Measurements from ENCODE around the gene CNTN5.

CNTN5 gene

DNA sequence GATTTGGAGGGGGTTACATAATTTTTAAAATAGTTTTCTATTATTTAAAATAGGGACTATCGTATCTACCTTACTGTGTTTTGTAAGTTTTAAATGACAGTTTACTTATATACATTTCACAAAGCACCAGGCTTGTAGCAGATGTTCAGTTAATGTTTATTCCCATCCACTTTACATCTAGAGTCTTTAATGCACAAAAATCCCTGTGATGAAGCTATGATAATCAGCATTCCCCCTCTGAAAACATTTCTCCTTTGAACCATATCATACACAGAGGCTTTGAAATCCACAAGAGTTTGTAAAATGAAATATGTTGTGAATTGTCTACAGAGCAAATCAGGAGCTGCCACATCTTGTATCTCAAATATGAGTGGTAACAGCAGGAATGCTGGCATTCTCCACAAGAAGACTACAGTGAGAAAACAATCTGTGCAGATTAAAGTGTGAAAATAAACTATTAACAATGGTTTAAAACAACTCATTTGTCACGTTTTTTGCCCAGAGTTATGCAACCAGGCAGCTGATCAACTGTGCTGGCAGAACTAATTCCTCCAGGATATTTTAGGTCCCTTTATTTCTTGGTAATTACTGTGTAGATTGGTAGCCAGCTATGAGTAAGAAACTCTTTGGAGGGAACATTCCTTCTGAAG is 967.2 kb downstream of the CNTN5 start:
- DNase-seq = no peak

DNA sequence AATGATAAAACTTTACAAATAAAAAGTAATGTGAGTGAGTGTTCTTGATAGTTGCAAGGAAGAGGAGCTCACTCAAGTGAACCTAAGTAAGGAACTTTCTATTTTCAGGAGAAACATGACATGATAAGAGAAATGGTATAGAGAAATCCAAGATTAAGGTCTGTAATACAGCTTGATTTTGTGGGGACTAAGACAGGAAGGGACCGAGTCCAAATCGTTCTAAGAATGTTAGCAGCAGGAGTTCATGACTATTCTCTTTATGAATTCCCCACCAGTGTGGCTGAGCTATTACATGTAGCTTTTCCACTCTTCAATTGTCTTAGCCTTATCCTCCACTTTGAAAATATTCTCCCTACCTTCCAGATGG is 967.7 kb downstream of the CNTN5 start:
- DNase-seq = no peak

DNA sequence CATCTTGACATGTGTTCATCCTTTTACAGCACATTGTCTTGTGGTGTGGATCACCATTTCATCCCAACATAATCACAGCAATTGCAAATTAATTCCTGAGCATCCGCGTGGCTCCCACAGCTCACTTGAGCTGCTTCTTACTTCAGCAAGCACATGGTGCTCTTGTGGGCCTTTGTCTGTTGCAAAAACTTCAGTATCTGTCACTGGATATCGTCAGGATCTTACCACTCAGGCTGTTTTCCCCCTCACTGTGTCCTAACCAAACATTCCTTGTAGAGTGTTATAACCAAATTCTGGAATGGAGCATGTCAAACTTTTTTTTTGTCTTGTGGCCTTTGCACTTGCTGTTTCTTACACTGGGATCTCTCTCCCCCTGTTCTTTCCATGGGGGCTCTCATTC is 983.2 kb downstream of the CNTN5 start:
- no peak for DNase-seq

DNA sequence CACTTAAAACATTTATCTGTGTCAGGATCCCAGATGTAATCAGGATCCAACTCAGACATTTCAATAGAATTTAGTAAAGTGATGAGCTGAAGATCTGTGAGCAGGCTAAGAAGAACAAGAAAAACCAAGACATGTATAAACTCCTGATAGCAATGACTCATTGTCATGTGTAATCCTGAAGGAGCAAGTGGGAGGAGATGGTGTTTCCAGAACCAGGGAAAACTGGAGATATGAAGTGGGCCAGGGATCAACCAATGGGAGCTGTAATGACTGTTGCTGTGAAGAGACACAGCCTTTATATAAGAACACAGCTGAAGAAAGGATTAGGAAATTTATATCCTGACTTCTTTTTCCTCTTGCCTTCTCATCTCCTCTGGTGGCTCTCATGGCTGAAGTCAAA is 983.8 kb downstream of the CNTN5 start:
- DNase-seq = no peak

DNA sequence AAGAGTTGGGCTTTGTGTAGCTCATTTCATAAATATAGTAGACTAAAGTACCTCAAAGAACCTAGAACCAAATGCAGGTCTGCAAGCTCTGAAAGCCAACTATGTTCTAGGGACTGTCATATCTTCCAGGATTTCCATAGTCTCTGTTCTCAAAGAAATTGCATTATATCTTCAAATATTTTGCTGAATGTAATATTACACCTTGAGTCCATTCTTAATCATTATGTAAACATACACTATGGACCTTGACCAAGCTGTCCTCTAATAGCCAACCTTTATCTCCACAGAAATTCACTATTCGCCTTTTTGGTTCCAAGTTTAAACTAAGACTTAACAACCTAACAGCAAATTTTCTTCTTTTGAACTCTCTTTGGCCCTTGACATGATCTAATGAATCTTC is 987.7 kb downstream of the CNTN5 start:
- DNase-seq = no peak

DNA sequence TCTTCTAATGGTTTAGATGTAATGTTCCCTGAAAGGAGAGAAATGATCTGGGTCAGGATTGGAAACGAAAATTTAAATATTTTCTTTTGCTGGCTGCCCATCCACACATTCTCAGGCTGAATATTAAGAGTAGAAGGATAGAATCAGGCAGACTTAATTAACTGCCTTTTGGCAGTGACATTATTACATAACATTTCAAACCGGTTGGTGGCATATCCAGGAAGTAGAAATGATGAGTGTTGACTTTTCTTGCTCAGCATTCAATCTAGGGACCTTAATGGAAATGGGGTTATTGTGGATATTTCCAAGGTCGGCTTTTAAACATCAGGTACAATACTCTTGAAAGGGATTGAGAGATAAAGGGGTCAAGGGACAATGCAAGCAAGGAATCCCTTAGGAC is 989.0 kb downstream of the CNTN5 start:
- no peak for DNase-seq

DNA sequence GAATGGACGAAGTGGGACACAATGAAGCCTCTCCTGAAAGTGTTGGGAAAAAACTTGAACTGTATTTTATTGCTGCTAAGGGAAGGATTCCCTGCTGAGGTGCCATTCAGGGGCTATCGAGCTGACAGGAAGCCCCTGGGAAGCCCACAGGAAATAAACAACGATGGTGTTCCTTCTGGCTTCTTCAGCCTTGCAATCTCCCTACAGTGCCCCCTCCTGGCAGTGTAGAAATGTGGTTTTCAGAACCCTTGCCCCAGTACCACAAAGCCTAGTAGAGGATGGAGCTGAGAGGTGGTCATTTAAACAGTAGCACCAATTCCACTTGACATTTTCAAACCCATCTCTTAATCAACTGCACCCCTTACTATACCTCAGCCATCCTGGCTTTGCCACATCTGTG is 989.6 kb downstream of the CNTN5 start:
- no peak for DNase-seq

DNA sequence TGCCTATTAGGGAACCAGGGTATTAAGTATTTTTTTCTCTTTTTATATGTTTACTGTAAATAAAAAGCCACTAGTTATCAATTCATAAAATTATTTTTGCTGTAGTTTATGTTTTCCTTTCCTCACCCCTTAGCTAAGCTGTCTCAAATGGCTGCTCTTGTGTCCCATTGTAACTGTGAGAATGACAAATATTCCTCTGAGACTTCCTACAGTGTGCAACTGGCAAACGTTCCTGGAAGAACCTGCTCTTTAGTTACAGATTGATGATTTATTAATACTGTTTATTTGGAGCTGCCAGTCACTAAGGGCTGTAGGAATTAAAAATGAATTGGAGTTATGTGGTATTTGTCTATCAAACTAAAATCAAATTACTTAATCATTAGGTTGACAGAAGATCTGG is 990.9 kb downstream of the CNTN5 start:
- DNase-seq = no peak

DNA sequence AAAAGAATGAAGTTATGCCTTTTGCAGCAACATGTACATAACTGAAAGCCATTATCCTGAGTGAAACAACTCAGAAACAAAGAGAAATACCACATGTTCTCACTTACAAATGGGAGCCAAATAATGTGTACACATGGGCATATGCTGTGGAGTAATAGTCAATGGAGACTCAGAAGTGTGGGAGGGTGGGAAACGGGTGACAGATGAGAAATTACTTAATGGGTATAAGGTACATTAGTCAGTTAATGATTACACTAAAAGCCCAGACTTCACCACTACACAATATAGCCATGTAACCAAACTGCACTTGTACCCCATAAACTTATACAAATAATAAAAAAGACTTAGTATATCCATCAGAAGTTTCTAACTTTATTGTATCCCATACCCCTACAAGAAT is 992.3 kb downstream of the CNTN5 start:
- no peak for DNase-seq

DNA sequence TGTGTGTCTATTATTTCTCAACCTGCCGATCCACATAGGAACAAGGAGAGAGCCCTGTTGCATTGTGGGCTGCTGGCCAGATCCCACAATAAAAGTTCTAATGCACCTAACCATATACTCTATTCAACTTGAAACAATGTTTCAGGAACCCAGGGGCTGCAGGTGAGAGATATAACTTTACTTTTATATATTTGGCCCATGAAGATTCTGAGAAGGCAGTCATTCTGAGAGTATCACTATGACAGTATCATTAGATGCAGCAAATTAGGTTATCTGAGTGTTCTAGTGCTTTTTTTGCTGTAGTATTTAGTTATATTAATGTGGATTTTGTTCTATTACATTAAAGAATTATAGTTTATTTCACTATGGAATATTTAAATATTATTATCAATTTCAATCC is 1011.2 kb downstream of the CNTN5 start:
- no peak for DNase-seq

DNA sequence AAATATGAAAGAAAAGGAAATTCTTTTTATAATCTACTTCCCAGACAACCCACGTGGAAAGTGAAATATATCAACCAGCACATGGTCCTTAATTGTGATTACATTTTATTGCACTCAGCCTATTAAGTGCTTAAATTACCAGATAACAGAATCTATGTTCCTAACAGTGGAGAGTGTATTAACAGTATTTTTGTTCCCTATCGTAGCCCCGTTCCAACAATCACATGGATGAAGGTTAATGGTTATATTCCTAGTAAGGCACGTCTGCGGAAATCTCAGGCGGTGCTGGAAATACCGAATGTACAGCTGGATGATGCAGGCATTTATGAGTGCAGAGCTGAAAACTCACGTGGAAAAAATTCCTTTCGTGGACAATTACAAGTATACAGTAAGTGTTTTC is 1040.3 kb downstream of the CNTN5 start:
- no peak for DNase-seq

DNA sequence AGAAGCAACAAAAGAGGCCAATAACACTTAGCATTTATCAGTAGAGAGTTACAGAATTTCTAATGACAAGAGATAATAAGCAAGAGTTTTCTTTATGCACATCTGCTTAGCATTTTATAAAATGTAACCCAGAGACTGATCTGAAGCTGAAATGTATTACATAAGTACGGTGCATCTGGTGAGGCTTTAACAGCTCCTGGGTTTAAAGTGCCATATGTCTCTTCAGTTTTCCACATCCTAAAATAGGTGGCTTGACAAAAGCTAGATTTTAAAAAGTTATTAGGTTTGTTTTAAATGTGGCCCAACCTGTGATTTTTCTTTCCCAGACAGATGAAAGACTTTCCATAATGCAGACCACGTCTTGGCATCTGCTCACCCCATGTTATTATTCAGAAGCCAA is 1045.7 kb downstream of the CNTN5 start:
- DNase-seq = no peak

DNA sequence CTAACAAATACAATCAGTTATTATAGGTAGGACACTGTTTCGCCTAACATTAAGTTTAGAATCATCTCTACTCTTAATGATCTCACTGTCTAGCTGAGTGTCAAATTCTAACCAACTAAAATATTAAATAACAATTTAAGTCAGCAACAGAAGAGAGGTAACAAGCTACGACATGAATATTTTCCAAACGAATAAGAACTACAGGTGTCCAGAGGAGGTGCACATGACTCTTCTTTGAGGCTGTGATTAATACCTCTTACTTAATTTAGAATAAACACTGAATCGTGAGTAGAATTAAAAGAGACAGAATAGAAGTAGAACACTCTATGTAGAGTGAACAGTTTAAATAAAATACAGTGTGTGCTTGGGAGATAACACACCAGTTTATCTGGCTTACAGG is 1047.4 kb downstream of the CNTN5 start:
- no peak for DNase-seq

DNA sequence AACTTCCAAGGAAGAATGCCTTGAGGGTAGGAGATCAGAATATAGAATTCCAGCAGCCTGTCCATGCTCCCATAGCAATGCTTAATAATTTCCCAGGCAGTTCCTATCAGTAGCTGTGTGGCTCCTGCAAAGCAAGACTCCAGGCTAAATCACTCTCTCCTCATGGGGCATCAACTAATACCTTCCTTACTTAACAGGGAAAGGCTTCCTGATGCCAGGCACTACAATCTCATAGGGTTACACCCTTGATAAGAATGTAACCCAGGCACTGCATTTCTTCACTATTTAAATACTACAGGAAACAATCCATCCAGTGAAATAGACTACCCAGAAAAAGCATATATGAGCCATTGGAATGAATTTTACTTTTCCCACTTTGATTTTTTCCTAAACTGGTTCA is 1051.4 kb downstream of the CNTN5 start:
- no peak for DNase-seq

DNA sequence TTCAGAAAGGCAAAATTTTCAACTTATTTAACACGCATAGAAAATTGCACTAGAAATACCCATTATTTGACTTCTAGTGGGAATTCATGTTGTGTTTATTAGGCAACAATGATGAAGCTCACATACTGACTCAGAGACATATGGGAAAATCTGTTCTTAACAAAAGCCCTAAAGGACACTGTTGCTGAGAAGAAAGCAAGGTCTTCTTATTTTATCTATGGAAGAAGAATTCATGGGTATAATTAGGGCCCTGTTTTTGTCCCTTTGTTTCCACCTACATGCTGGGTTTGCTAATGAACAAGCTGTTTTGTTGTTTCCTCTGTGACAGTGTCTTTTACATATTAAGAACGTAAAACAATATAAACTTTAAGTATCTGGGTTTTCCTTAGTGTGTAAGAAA is 1059.6 kb downstream of the CNTN5 start:
- DNase-seq = no peak

DNA sequence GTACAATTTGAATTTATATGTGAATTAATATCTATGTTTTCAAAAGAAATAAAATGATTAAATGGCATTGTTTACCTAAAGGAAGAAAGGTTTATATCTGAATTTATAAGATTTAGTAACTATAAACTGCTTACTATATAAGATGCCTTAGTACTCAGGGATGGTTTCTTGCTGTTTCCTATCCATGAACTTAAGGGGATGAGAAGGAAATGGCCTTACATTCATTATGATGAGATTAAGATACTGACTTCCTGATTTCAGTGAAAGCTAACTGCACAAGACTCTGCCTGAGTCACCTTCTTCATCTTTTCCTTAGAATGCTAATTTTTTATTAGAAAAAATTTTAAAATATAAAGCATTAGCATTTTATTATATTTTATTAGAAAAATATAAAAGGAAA is 1060.1 kb downstream of the CNTN5 start:
- no peak for DNase-seq

DNA sequence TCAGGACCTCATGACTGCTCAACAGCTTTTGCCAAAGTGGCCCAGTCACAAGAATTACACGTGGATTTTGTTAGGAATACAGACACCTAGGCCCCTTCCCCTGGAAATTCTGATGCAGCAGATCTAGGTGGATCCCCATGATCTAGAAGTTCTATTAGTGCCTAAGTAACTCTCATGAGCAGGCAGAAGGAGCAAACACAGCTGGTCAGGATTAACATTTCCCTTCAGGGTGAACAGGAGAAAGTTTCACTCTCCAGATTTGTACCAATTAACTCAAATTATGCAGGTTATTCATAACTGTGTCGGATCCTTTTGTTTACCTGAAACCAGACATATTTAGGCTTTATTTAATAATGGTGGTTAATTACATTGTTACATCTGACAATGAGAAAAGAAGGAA is 1072.9 kb downstream of the CNTN5 start:
- DNase-seq = no peak

DNA sequence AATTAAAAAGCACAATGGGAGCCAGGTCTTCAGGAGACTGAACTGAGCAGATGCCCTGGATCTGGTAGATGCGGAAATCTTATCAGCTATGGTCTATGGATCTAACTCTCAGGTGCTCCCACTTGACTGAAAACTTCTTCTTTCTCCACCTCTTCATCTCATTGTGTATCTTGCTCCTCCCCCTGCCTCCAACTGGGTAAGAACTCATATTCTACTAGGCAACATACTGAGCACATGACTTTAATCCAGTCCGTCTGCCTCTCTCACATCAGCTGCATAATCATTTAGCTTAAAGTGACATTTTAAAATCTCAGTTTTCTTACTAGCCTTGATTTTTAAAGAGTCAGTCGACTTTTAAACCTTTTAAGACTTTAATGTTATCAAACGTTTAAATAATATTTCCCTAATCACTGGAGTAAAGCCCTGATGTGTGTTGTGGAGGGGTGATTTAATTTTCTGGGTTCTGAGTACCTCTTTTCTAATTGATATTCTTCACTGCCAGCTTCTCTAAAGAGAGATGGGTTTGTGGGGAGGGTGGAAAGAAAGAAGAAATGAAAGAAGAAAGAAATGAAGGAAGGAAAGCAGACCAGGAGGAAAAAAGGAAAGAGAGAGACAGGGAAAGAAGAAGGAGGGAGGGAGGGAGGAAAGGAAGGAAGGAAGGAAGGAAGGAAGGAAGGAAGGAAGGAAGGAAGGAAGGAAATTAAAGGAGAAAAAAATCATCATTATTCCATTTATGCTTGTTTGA is 1073.5 kb downstream of the CNTN5 start:
- DNase-seq = no peak

DNA sequence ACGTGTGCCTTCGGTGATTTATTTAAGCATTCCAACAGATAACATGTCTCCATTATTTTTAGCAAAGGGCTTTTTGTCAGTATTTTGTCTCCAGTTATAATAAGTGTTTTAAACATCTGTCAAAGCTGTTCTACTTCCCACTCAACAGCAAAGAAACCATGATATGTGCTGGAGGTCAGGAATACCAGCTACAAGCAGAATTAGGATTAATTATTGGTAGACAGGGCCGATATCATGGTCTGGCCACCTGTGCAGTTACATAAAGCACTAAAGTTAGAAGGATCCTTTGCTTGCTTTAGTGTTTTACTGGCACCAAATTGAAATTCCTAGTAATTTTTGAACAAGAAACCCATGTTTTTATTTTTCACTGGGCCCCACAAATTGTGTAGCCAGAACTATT is 1075.1 kb downstream of the CNTN5 start:
- no peak for DNase-seq

DNA sequence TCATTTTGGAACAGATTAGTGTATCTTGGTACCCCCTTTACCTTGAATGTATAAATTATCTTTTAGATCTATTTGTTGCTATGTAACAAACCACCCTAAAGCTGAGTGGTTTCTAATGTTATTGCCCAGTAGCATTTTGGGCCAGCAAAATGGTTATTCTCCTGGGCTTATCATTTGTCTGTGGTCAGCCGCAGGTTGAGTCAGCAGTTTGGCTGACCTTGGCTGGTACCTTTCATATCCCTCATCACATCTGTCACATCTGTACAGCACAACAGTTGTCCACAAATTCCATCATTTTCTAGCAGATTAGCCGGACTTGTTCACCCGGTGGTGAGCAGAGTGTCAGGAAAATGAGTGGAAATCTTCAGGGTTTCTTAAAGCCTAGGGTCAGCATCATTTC is 1077.8 kb downstream of the CNTN5 start:
- no peak for DNase-seq

DNA sequence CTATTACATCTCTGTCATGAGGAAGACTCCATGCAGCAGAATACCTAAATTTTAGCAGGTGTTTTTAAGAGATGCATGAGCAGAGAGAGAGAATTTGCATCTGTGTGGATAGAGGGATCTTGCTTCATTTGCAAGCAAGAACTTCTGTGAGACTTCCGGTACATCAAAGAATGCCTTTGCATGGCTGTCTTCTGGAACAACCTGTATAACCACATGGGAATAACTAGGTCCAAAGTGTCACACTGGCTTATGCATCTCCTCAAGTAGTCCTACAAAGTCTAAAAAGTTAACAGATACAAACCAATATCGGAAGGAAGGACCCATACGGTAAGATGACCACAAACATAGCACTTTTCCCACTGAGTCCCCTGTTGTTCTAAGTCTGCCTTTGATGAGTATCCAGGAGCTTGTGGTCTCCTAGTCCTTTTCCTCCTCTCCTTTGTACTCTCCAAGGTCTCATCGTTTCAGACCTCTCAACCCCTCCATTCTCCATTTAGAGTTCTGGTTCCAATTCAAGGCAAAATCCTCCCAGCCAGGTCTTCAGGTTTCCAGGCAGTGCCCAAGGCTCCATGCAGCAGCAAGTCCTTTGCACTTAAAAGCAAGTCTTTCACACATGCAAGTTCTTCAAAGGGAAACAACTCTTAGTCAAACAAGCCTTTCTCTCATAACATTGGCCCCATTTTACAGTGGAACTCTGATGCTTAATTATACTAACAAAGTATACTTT is 1084.7 kb downstream of the CNTN5 start:
- DNase-seq = no peak

DNA sequence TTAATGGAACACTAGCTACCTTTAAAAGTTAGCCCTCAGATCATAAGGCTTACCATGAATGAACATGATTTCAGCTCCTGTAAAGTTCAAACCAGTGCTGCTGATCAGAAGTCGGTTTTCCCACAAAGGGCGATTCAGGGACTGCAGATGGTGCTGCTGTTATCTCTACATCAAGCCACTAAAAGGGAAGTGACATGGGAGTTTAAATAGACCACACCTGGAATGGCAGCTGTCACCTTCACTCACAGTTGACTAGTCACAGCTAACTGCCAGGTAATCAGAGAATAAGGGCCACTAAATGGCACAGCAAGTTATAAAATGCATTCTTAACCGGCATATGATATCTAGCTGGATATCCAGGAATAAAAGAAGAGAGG is 1085.2 kb downstream of the CNTN5 start:
- no peak for DNase-seq

DNA sequence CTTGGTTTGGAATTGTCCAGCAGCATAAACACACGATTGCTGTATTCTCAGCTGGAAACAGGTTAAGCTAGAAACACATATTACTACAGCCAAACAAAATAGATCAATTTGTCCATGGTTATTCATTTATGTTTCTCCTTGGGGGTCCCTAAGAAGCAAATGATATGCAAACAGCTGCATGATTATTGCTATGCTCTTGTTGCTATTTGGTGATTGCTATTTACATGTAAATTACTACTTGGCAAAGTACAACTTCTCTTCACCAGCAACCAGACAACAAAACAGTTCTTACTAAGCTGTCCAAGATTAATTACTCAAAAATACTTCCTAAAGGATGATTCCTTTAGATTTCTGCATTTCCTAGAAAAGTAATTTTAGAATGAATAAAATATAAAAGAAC is 1098.4 kb downstream of the CNTN5 start:
- DNase-seq = no peak

DNA sequence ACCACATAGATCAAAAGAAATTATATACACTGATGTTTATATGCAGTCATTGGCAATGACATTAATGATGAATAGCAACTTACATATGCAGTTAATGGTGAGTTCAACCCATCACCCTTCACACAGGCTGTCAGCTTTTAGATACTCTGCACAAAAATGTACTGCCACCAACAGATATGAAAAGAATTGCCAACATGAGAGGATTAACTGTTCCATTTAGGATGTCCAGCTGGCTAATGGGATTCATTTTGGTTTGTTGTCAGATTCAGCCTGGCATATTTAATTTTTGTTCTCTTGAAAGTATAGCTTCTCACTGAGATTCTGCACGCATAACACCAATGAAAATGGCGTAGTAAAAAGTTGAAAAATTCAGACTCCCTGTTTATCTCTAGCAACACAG is 1112.4 kb downstream of the CNTN5 start:
- no peak for DNase-seq

DNA sequence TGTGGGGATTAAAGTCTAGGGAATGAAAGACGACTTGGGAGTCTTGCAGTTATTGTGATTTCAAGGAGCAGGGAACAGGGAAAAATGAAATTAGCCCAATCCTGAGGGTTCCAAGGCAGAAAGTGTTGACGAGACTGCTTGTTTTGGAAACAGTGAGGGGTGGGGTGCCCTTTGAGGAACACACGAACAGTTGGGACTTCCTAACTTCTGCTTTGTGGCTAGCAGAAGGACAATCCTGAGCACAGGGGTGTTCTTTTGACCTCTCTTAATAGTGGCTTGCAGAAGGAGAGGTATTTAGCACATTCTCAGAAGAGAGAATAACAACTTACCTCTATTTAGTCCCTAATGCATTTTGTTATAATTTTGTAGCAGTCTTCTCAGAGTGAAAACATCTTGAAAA is 1120.5 kb downstream of the CNTN5 start:
- DNase-seq = no peak

Data from DMS79 (cell line).